AG04449 (cell line): ENCODE results near the gene ADAMTSL1.

Experiments
- CTCF ChIA-PET: fragments of 350-600 bp; formaldehyde crosslinking; extraction: SDS; loops from one replicate; lab custom pipeline; 2021; ENCODE audit warnings: antibody characterized with exemption; lab: Yijun Ruan, JAX
- POLR2A ChIA-PET: fragments of 400-600, 350-600 bp; formaldehyde crosslinking; extraction: SDS; loops from one replicate; lab custom pipeline; 2020; ENCODE audit warnings: antibody characterized with exemption, inconsistent platforms; lab: Yijun Ruan, JAX
- DNase-seq: peaks from one replicate; pipeline ENCODE4 v3.0.0-alpha.2; 2010; ENCODE audit warnings: low read depth, low spot score
- H3K4me3 ChIP-seq: 2 replicates; pipeline ENCODE4 v1.5.1; 2011; ENCODE audit warnings: low read depth, mild to moderate bottlenecking, control low read depth, low read length
- CTCF ChIP-seq: IDR thresholded peaks from one replicate; pipeline ENCODE4 v1.5.1; 2011; ENCODE audit warnings: mild to moderate bottlenecking, moderate library complexity, low read length, control low read depth, inconsistent platforms; ENCODE audit not compliant: insufficient read depth; ENCODE audit errors: missing control alignments

ADAMTSL1 gene

GRCh38 chr9:18893491-18893890, 419.5 kb downstream of the ADAMTSL1 start:
- ChIA-PET POLR2A (no interaction called here), CTCF (no interaction called here)
- no peak for DNase-seq
- no peak for TF ChIP-seq CTCF
- no peak overlapping the region for H3K4me3 ChIP-seq

GRCh38 chr9:18896004-18896403, 422.1 kb downstream of the ADAMTSL1 start:
- POLR2A ChIA-PET = no interaction called here
- CTCF ChIA-PET = interaction anchor here (1.0 kb wide), 1 partner anchor 133 kb away, joined by 3 read pairs; no protein-coding TSS in a partner anchor
- no peak for DNase-seq
- no peak overlapping the region for H3K4me3 ChIP-seq
- no peak for TF ChIP-seq CTCF

GRCh38 chr9:18896531-18897179, 422.7 kb downstream of the ADAMTSL1 start:
- TF ChIP-seq CTCF = no peak
- ChIA-PET CTCF (no interaction called here), POLR2A (no interaction called here)
- H3K4me3 ChIP-seq = no peak overlapping the region
- DNase-seq = no peak

GRCh38 chr9:18903450-18903849, 429.5 kb downstream of the ADAMTSL1 start:
- DNase-seq = no peak
- H3K4me3 ChIP-seq = no peak overlapping the region
- CTCF ChIA-PET = no interaction called here
- TF ChIP-seq CTCF = no peak
- POLR2A ChIA-PET = no interaction called here

GRCh38 chr9:18905028-18905882, 431.3 kb downstream of the ADAMTSL1 start:
- no peak for TF ChIP-seq CTCF
- no peak overlapping the region for H3K4me3 ChIP-seq
- CTCF ChIA-PET = interaction anchor here (1.0 kb wide), 1 partner anchor 13 kb away, joined by 3 read pairs; no protein-coding TSS in a partner anchor
- POLR2A ChIA-PET = no interaction called here
- no peak for DNase-seq

- POLR2A ChIA-PET = no interaction called here
- no peak for TF ChIP-seq CTCF
- CTCF ChIA-PET = no interaction called here
- no peak overlapping the region for H3K4me3 ChIP-seq
- no peak for DNase-seq
Observed at GRCh38 chr9:18905883-18906629, 432.1 kb downstream of the ADAMTSL1 start.
